HUES6 (cell line): ENCODE measurements around the gene ZSCAN5C.
"Not testable (repeated sequence)": the region's sequence is repeated elsewhere in the genome, so short reads cannot be mapped to it uniquely, and the experiment has no call there.

Experiments used
- H3K27ac ChIP-seq: 2 replicates; pipeline ENCODE4 v1.7.0; 2013; ENCODE audit warnings: low read depth, mild to moderate bottlenecking, low read length, inconsistent platforms
- H3K27me3 ChIP-seq: 2 replicates; pipeline ENCODE4 v1.6.1; 2013; ENCODE audit warnings: low read length; ENCODE audit not compliant: control insufficient read depth, insufficient read depth
- H3K36me3 ChIP-seq: 2 replicates; pipeline ENCODE4 v1.6.1; 2013; ENCODE audit warnings: low read length; ENCODE audit not compliant: control insufficient read depth, insufficient read depth
- H3K4me1 ChIP-seq: 2 replicates; pipeline ENCODE4 v1.6.1; 2013; ENCODE audit warnings: low read length; ENCODE audit not compliant: control insufficient read depth, insufficient read depth
- H3K4me3 ChIP-seq: 2 replicates; pipeline ENCODE4 v1.5.1; 2013; ENCODE audit warnings: low read depth, low read length
- H3K9ac ChIP-seq: one replicate; pipeline ENCODE4 v1.6.1; 2013; ENCODE audit warnings: mild to moderate bottlenecking, low read length
- H3K9me3 ChIP-seq: 2 replicates; pipeline ENCODE4 v1.6.1; 2013; ENCODE audit warnings: low read depth, low read length; ENCODE audit not compliant: control insufficient read depth, insufficient read depth

ZSCAN5C gene

DNA sequence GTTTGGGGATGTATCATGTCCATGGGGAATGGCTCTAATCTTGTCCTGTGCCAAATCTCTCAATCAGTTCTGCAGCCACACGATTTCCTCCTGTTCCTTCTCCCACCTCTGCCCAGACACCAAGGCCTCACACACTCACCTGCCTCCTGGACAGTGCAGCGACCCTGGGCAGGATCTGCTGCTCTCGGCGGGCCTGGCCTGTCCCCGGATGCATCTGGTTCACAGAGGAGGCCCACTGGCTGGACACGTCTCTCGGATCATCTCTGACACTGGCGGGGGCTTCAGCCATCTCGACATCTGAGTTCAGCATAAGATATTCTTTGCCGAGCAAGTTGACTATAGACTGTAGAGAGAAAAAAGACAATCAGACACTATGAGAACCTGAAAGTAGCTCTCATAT, 10.4 kb upstream of the ZSCAN5C start:
- H3K27me3 ChIP-seq, result no peaks in the 10 kb centered on the region

GRCh38 chr19:56193981-56194640, 8.0 kb upstream of the ZSCAN5C start:
- no peak overlapping the region for H3K27ac ChIP-seq
- no peaks in the 10 kb centered on the region for H3K4me1 ChIP-seq
- no peak overlapping the region for H3K9ac ChIP-seq
- no peak overlapping the region for H3K4me3 ChIP-seq
- H3K36me3 ChIP-seq, result no peaks in the 10 kb centered on the region
- H3K27me3 ChIP-seq, result no peaks in the 10 kb centered on the region
- H3K9me3 ChIP-seq, result no peaks in the 10 kb centered on the region

More for the DNA sequence above, 10.4 kb upstream of the ZSCAN5C start:
- H3K27ac ChIP-seq, result no peak overlapping the region
- H3K9me3 ChIP-seq, result no peaks in the 10 kb centered on the region
- H3K9ac ChIP-seq, result no peak overlapping the region
- no peaks in the 10 kb centered on the region for H3K4me1 ChIP-seq
- no peak overlapping the region for H3K4me3 ChIP-seq
- no peaks in the 10 kb centered on the region for H3K36me3 ChIP-seq

DNA sequence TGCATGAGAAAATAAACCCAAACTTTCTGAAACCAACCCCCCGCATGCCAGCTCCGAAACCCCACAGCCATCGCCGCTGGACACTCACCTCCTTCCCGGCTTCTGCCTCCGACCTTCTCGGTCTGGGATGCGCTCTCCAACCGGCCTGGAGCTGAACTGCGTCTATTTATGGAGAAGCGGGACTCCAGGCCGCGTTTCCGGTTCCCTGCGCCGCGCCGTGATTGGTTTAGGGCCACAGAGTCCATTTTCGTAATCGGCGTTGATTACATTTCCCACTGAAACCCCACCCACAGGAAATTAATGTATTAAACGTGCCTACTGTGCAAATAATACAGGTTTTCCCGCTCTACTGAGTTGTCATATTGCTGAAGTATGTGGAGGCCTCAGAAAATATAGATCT, 4.4 kb upstream of the ZSCAN5C start, which contains the start of gene ZSCAN5B:
ZSCAN5B (minus strand) TSS at position 138 of the 400 bp plus-strand sequence. CDS start 4,731 bp downstream, outside the sequence.
- not testable (repeated sequence) for H3K9ac ChIP-seq, H3K4me3 ChIP-seq, H3K9me3 ChIP-seq, H3K27me3 ChIP-seq, H3K27ac ChIP-seq, H3K4me1 ChIP-seq, H3K36me3 ChIP-seq

GRCh38 chr19:56199687-56200086, 2.4 kb upstream of the ZSCAN5C start:
- no peaks in the 10 kb centered on the region for H3K36me3 ChIP-seq
- H3K27ac ChIP-seq, result no peak overlapping the region
- no peaks in the 10 kb centered on the region for H3K4me1 ChIP-seq
- no peaks in the 10 kb centered on the region for H3K9me3 ChIP-seq
- no peak overlapping the region for H3K4me3 ChIP-seq
- H3K9ac ChIP-seq, result no peak overlapping the region
- H3K27me3 ChIP-seq, result no peaks in the 10 kb centered on the region

GRCh38 chr19:56207581-56207980, 5.5 kb downstream of the ZSCAN5C start:
- H3K4me1 ChIP-seq, H3K27me3 ChIP-seq, H3K9ac ChIP-seq, H3K9me3 ChIP-seq, H3K27ac ChIP-seq, H3K36me3 ChIP-seq, H3K4me3 ChIP-seq: not testable (repeated sequence)

DNA sequence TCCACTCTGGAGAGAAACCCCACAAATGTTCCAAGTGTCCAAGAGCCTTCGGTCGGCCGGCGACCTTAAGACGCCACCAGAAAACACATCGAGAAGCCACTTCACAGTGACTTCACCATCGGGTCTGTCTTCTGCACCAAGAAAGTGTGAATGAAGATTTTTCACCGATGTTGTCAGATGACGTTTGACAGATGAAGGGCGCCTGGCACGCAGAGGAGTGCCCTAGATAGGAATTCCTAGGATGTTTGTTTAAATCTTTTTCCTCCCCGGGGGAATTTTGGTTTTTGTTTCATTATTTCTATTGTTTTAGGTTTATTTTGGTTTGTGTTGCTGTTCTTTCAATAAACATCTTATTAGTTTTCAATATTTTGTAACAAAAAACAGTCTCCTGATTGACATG, 7.0 kb downstream of the ZSCAN5C start:
- Histone ChIP-seq H3K9me3 (no peaks in the 10 kb centered on the region), H3K27me3 (peaks cover 2% of the 10 kb centered on the region; the same call in 1 of the 2 replicates), H3K4me3 (no peak overlapping the region), H3K4me1 (no peaks in the 10 kb centered on the region), H3K9ac (no peak overlapping the region), H3K27ac (no peak overlapping the region), H3K36me3 (no peaks in the 10 kb centered on the region)

GRCh38 chr19:56210036-56210435, 8.0 kb downstream of the ZSCAN5C start:
- not testable (repeated sequence) for H3K4me1 ChIP-seq, H3K27ac ChIP-seq, H3K4me3 ChIP-seq, H3K36me3 ChIP-seq, H3K9ac ChIP-seq, H3K27me3 ChIP-seq, H3K9me3 ChIP-seq

GRCh38 chr19:56211718-56212117, 9.6 kb downstream of the ZSCAN5C start:
- Histone ChIP-seq H3K36me3 (no peaks in the 10 kb centered on the region), H3K9ac (no peak overlapping the region), H3K4me1 (peaks cover under 1% of the 10 kb centered on the region; the same call in 1 of the 2 replicates), H3K27me3 (no peaks in the 10 kb centered on the region), H3K4me3 (no peak overlapping the region), H3K9me3 (no peaks in the 10 kb centered on the region), H3K27ac (no peak overlapping the region)

DNA sequence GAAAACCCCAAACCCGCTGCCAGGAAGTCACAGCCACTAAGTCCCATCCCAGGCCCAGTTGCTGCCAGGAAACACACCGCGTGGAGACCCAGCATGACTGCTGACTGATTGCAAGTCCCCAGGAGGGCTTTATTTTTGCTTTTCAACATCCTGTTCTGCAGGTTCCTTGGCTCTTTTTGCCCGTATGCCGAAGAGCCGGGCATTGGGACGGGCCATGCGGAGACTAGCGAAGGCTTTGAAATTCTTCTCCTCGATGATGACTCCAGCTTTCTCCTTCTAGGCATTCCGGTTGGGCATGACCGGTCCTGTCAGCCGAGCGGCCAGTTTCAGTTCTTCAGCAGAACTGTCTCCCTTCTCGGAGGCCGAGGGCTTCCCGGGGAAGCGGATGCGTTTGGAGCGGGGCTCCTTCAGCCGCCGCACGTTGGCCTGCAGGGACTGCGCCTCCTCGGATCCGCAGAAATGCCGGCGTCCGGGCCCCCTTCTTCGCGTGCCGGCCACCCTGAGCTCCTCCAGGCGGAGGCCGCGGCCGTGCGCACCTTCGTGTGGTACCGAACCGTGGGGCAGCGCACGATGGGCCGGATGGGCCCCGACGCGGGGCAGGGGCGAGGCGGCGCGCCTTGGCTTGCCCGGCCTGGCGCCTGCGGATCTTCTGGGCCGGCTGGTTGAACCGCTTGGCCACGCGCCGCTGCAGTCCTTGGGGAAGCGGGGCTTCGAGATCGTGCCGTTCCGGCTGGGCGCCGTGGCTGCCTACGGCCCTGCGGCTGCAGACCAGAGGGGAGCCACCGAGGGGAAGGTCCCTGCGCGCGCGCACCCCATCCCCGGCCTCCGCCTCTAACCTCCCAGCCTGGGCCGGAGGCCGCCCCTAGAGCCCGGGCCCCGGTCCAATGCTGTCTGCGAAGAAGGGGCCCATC, 15.2 kb downstream of the ZSCAN5C start:
- Histone ChIP-seq H3K27ac (peak overlapping the region; percentile 18; the same call in 1 of the 2 replicates), H3K4me1 (peaks cover 8% of the 10 kb centered on the region), H3K9ac (peak overlapping the region; percentile 47), H3K9me3 (no peaks in the 10 kb centered on the region), H3K4me3 (peak overlapping the region; percentile 47; the same call in 1 of the 2 replicates), H3K27me3 (no peaks in the 10 kb centered on the region), H3K36me3 (no peaks in the 10 kb centered on the region)

- no peaks in the 10 kb centered on the region for H3K36me3 ChIP-seq
- H3K27me3 ChIP-seq, result no peaks in the 10 kb centered on the region
Observed at GRCh38 chr19:56218961-56219360, 16.9 kb downstream of the ZSCAN5C start.

GRCh38 chr19:56221442-56221841, 19.4 kb downstream of the ZSCAN5C start:
- not testable (repeated sequence) for H3K9me3 ChIP-seq, H3K9ac ChIP-seq, H3K4me1 ChIP-seq, H3K4me3 ChIP-seq, H3K27ac ChIP-seq, H3K36me3 ChIP-seq, H3K27me3 ChIP-seq

More at GRCh38 chr19:56218961-56219360, 16.9 kb downstream of the ZSCAN5C start:
- Histone ChIP-seq H3K27ac (no peak overlapping the region), H3K4me3 (no peak overlapping the region), H3K9ac (no peak overlapping the region), H3K9me3 (no peaks in the 10 kb centered on the region), H3K4me1 (peaks cover 8% of the 10 kb centered on the region)
